HEK293T (cell line): Measurements from ENCODE around the gene CIB4.
A peak's percentile ranks its signal among the peaks of the same experiment; 100 is the strongest.

Experiments
- CTCF ChIA-PET: fragments of 350-600 bp; formaldehyde crosslinking; extraction: SDS; loops from one replicate; lab custom pipeline; 2021; ENCODE audit warnings: antibody characterized with exemption, inconsistent platforms; lab: Yijun Ruan, JAX
- POLR2A ChIA-PET: fragments of 350-600 bp; formaldehyde crosslinking; extraction: SDS; loops from one replicate; lab custom pipeline; 2020; ENCODE audit warnings: antibody characterized with exemption, inconsistent platforms; lab: Yijun Ruan, JAX
- DNase-seq: peaks from one replicate; pipeline ENCODE4 v3.0.0; 2012; ENCODE audit warnings: mixed read lengths; ENCODE audit errors: extremely low spot score
- ARNT ChIP-seq: fragments of 450-650 bp; IDR thresholded peaks from 2 replicates; pipeline ENCODE4 v1.6.1; 2017; ENCODE audit warnings: mild to moderate bottlenecking
- BHLHE40 ChIP-seq: fragments of 450-650 bp; IDR thresholded peaks from 2 replicates; pipeline ENCODE4 v1.6.1; 2016; ENCODE audit warnings: mild to moderate bottlenecking, moderate library complexity, borderline replicate concordance
- CTBP1 ChIP-seq: fragments of 450-650 bp; IDR thresholded peaks from 2 replicates; pipeline ENCODE4 v1.6.1; 2016; ENCODE audit warnings: borderline replicate concordance
- ELF4 ChIP-seq: fragments of 450-650 bp; IDR thresholded peaks from 2 replicates; pipeline ENCODE4 v1.6.1; 2017; ENCODE audit warnings: antibody characterized with exemption
- FOXA1 ChIP-seq: fragments of 450-650 bp; IDR thresholded peaks from 2 replicates; pipeline ENCODE4 v1.6.1; 2016; ENCODE audit warnings: mild to moderate bottlenecking
- FOXK2 ChIP-seq: fragments of 450-650 bp; IDR thresholded peaks from 2 replicates; pipeline ENCODE4 v1.6.1; 2016; ENCODE audit warnings: mild to moderate bottlenecking
- FOXM1 ChIP-seq: fragments of 450-650 bp; IDR thresholded peaks from 2 replicates; pipeline ENCODE4 v1.6.1; 2017; ENCODE audit warnings: mild to moderate bottlenecking, borderline replicate concordance
- HDGF ChIP-seq: fragments of 450-650 bp; IDR thresholded peaks from 2 replicates; pipeline ENCODE4 v1.6.1; 2017; ENCODE audit warnings: antibody characterized with exemption, borderline replicate concordance
- L3MBTL2 ChIP-seq: fragments of 450-650 bp; conservative IDR thresholded peaks from 2 replicates; pipeline ENCODE4 v1.6.1; 2016; ENCODE audit warnings: mild to moderate bottlenecking
- LEF1 ChIP-seq: fragments of 450-650 bp; IDR thresholded peaks from 2 replicates; pipeline ENCODE4 v1.6.1; 2017; ENCODE audit warnings: mild to moderate bottlenecking, borderline replicate concordance
- NFRKB ChIP-seq: fragments of 450-650 bp; IDR thresholded peaks from 2 replicates; pipeline ENCODE4 v1.6.1; 2016; ENCODE audit warnings: mild to moderate bottlenecking, moderate library complexity
- SP1 ChIP-seq: fragments of 450-650 bp; IDR thresholded peaks from 2 replicates; pipeline ENCODE4 v1.6.1; 2017
- SUZ12 ChIP-seq: fragments of 450-650 bp; IDR thresholded peaks from 2 replicates; pipeline ENCODE4 v1.6.1; 2016; ENCODE audit warnings: mild to moderate bottlenecking
- TARDBP ChIP-seq: fragments of 450-650 bp; IDR thresholded peaks from 2 replicates; pipeline ENCODE4 v1.6.1; 2016
- ZNF384 ChIP-seq: fragments of 450-650 bp; IDR thresholded peaks from 2 replicates; pipeline ENCODE4 v1.6.1; 2016
- TF ChIP-seq, protein P1 (sequence below): fragments of 450-650 bp; IDR thresholded peaks from 2 replicates; pipeline ENCODE4 v1.6.1; 2016

The CIB4 gene

GRCh38 chr2:26555246-26556133 lies 85.7 kb downstream of the CIB4 start:
- TF ChIP-seq FOXA1 (no peak), LEF1 (no peak)
- peak; percentile 46 for DNase-seq
- ChIA-PET CTCF (interaction anchor here (2.3 kb wide), 1 partner anchor 22 kb away, joined by 9 read pairs; no protein-coding TSS in a partner anchor), POLR2A (no interaction called here)

- TF ChIP-seq FOXM1: no peak
- no peak for TF ChIP-seq TARDBP
- TF ChIP-seq NFRKB: no peak
- no peak for TF ChIP-seq FOXK2
- CTCF ChIA-PET: interaction anchor here (2.3 kb wide), 1 partner anchor 25 kb away, joined by 9 read pairs; no protein-coding TSS in a partner anchor
- DNase-seq: no peak
- POLR2A ChIA-PET: no interaction called here
Observed at GRCh38 chr2:26552641-26553374, 88.4 kb downstream of the CIB4 start.

GRCh38 chr2:26550276-26551015 lies 90.7 kb downstream of the CIB4 start:
- POLR2A ChIA-PET: no interaction called here
- DNase-seq: no peak
- TF ChIP-seq NFRKB: no peak
- no peak for TF ChIP-seq CTBP1
- CTCF ChIA-PET: no interaction called here

GRCh38 chr2:26542676-26543505 lies 98.3 kb downstream of the CIB4 start:
- no peak for TF ChIP-seq ELF4
- no peak for TF ChIP-seq SP1
- TF ChIP-seq CTBP1: no peak
- TF ChIP-seq LEF1: no peak
- no peak for TF ChIP-seq ARNT
- TF ChIP-seq HDGF: no peak
- no peak for TF ChIP-seq BHLHE40
- no peak for TF ChIP-seq L3MBTL2
- TF ChIP-seq ZNF384: no peak
- no peak for TF ChIP-seq FOXM1
- TF ChIP-seq SUZ12: no peak
- TF ChIP-seq, protein P1, sequence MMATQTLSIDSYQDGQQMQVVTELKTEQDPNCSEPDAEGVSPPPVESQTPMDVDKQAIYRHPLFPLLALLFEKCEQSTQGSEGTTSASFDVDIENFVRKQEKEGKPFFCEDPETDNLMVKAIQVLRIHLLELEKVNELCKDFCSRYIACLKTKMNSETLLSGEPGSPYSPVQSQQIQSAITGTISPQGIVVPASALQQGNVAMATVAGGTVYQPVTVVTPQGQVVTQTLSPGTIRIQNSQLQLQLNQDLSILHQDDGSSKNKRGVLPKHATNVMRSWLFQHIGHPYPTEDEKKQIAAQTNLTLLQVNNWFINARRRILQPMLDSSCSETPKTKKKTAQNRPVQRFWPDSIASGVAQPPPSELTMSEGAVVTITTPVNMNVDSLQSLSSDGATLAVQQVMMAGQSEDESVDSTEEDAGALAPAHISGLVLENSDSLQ: no peak
- no peak for TF ChIP-seq FOXA1
- TF ChIP-seq NFRKB: no peak
- no peak for TF ChIP-seq FOXK2
- TF ChIP-seq TARDBP: no peak
- ChIA-PET CTCF (interaction anchor here (1.4 kb wide), 1 partner anchor 9 kb away, joined by 5 read pairs; no protein-coding TSS in a partner anchor), POLR2A (interaction anchor here (1.1 kb wide), 1 partner anchor 25 kb away, joined by 3 read pairs; no protein-coding TSS in a partner anchor)
- DNase-seq: no peak

DNA sequence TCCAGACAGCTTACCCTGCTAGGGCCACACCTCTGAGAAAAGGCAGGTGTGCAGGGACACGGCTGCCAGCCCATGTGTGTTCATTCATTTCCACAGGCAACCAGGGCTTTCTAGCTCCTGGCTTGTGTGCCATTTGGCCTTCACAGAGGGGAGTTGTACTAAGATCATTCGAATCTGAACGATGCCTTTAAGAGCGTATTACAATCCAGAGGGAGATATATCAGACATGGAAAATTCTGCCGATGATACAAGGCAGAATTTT lies 99.0 kb downstream of the CIB4 start:
- POLR2A ChIA-PET: no interaction called here
- DNase-seq: no peak
- TF ChIP-seq FOXM1 (no peak), L3MBTL2 (no peak), TARDBP (no peak), FOXA1 (no peak)
- CTCF ChIA-PET: interaction anchor here (0.5 to 1.4 kb wide), 4 partner anchors 10 to 265 kb away, joined by 3 to 5 read pairs (median 4); no protein-coding TSS in a partner anchor

DNA sequence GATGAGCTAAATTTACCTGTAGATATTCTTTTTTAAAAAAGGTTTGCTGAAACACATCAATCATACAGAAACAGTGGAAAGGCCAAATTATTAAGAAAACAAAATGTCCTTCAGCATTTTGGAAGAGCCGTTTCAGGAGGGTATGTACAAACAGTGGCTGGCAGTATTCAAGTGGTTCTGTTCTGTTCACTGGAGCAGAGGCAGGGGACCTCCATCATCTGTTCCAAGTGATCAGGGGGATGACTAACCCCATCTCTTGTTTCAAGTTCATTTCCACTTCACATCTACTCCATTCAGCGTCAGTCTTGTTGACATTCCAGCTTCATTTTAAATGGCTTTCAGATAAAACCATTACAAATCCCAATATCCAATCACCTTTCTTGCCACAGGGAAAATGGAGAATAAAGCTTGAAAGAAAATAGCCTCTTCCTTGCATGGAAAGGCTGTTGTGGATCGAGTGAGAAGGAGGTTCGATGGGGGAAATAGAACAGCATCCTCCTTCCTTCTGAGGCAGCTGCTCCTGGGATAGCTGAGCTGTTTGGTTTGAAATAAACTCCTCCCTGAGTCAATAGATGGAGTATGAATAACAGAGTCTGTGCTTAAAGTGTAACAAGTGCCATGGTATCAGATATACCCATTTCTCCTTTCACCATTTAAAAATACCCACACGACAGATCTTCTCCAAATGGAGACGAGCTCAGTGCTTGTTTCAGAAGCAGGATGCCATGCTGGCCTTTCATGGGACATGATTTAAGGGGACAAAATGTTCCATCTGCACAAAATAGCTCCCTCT lies 99.6 kb downstream of the CIB4 start:
- POLR2A ChIA-PET: interaction anchor here (0.8 kb wide), 1 partner anchor 10 kb away, joined by 3 read pairs; no protein-coding TSS in a partner anchor

More for the DNA sequence above, 99.6 kb downstream of the CIB4 start:
- CTCF ChIA-PET: interaction anchor here (0.5 to 1.4 kb wide), 5 partner anchors 10 to 264 kb away, joined by 3 to 5 read pairs (median 4); no protein-coding TSS in a partner anchor
- TF ChIP-seq ZNF384 (no peak), FOXA1 (no peak), NFRKB (no peak), TARDBP (no peak), ELF4 (no peak), SUZ12 (no peak), CTBP1 (no peak), FOXM1 (no peak), HDGF (no peak), L3MBTL2 (no peak)
- TF ChIP-seq, protein P1: no peak
- no peak for DNase-seq
